Measurements from ENCODE around the gene CTH. TPM values are rescaled to one million over a fixed set of nuclear protein-coding genes. Genes with fewer than 3 reads are reported as not detected.

Gene CTH
- total RNA-seq, 1 experiment from 2014 or later, result 15.9 TPM

GRCh38 chr1:70426154-70427131, 15.4 kb downstream of the CTH start:
- H3K36me3 Mint-ChIP-seq (ENCODE audit: insufficient read depth, unreplicated experiment), result peaks cover 32% of the 10 kb centered on the region
- H3K4me1 Mint-ChIP-seq (ENCODE audit: low read depth, unreplicated experiment), result peaks cover 20% of the 10 kb centered on the region
- intact Hi-C loops (cut with micrococcal nuclease; ENCODE audit: unreplicated experiment), result no loop called here
- no peaks in the 10 kb centered on the region for H3K9me3 Mint-ChIP-seq (ENCODE audit: low read depth, unreplicated experiment)
- CTCF ChIA-PET, result no interaction called here
- no peak for TF ChIP-seq CTCF (IDR thresholded peaks at IDR 0.05; ENCODE audit: unreplicated experiment)
- no peak overlapping the region for H3K27ac Mint-ChIP-seq (ENCODE audit: unreplicated experiment)
- no peaks in the 10 kb centered on the region for H3K27me3 Mint-ChIP-seq (ENCODE audit: unreplicated experiment)
- no peak for DNase-seq
- no peak overlapping the region for H3K4me3 Mint-ChIP-seq (ENCODE audit: low read depth, unreplicated experiment)
- no TSS peak for BruUV-seq (replicated peaks)

- intact Hi-C loops (cut with micrococcal nuclease; ENCODE audit: unreplicated experiment), result no loop called here
- no TSS peak for BruUV-seq (replicated peaks)
- CTCF ChIA-PET, result no interaction called here
- peaks cover 31% of the 10 kb centered on the region for H3K36me3 Mint-ChIP-seq (ENCODE audit: insufficient read depth, unreplicated experiment)
- no peak for DNase-seq
- peaks cover 31% of the 10 kb centered on the region for H3K4me1 Mint-ChIP-seq (ENCODE audit: low read depth, unreplicated experiment)
- TF ChIP-seq CTCF (IDR thresholded peaks at IDR 0.05; ENCODE audit: unreplicated experiment), result no peak
- H3K4me3 Mint-ChIP-seq (ENCODE audit: low read depth, unreplicated experiment), result no peak overlapping the region
- no peaks in the 10 kb centered on the region for H3K27me3 Mint-ChIP-seq (ENCODE audit: unreplicated experiment)
- no peak overlapping the region for H3K27ac Mint-ChIP-seq (ENCODE audit: unreplicated experiment)
- no peaks in the 10 kb centered on the region for H3K9me3 Mint-ChIP-seq (ENCODE audit: low read depth, unreplicated experiment)
These were observed 16.9 kb downstream of the CTH start for GRCh38 chr1:70427976-70428375.

GRCh38 chr1:70429219-70429618, 18.2 kb downstream of the CTH start:
- intact Hi-C loops (cut with micrococcal nuclease; ENCODE audit: unreplicated experiment), result no loop called here
- H3K36me3 Mint-ChIP-seq (ENCODE audit: insufficient read depth, unreplicated experiment), result peaks cover 22% of the 10 kb centered on the region

GRCh38 chr1:70429757-70430156, 18.7 kb downstream of the CTH start:
- no peaks in the 10 kb centered on the region for H3K27me3 Mint-ChIP-seq (ENCODE audit: unreplicated experiment)
- intact Hi-C loops (cut with micrococcal nuclease; ENCODE audit: unreplicated experiment), result loop anchor here (5.0 to 10.0 kb wide), 2 partner anchors 83 to 625 kb away; no protein-coding TSS in a partner anchor
- no peak overlapping the region for H3K4me3 Mint-ChIP-seq (ENCODE audit: low read depth, unreplicated experiment)
- CTCF ChIA-PET, result no interaction called here
- H3K36me3 Mint-ChIP-seq (ENCODE audit: insufficient read depth, unreplicated experiment), result peaks cover 23% of the 10 kb centered on the region
- no peaks in the 10 kb centered on the region for H3K9me3 Mint-ChIP-seq (ENCODE audit: low read depth, unreplicated experiment)
- H3K4me1 Mint-ChIP-seq (ENCODE audit: low read depth, unreplicated experiment), result peaks cover 31% of the 10 kb centered on the region
- no peak for DNase-seq
- BruUV-seq (replicated peaks), result no TSS peak
- TF ChIP-seq CTCF (IDR thresholded peaks at IDR 0.05; ENCODE audit: unreplicated experiment), result no peak
- peak overlapping the region; percentile 41 for H3K27ac Mint-ChIP-seq (ENCODE audit: unreplicated experiment)

More at GRCh38 chr1:70429219-70429618, 18.2 kb downstream of the CTH start:
- CTCF ChIA-PET, result no interaction called here
- Mint-ChIP-seq H3K27ac (ENCODE audit: unreplicated experiment) (peak overlapping the region; percentile 41), H3K9me3 (ENCODE audit: low read depth, unreplicated experiment) (no peaks in the 10 kb centered on the region), H3K4me3 (ENCODE audit: low read depth, unreplicated experiment) (no peak overlapping the region), H3K4me1 (ENCODE audit: low read depth, unreplicated experiment) (peaks cover 31% of the 10 kb centered on the region), H3K27me3 (ENCODE audit: unreplicated experiment) (no peaks in the 10 kb centered on the region)
- TF ChIP-seq CTCF (IDR thresholded peaks at IDR 0.05; ENCODE audit: unreplicated experiment), result no peak
- BruUV-seq (replicated peaks), result no TSS peak
- DNase-seq, result no peak

Measured in Calu3 (cell line).